Muscle layer of duodenum (tissue), 2 donors: ENCODE measurements around the gene BTBD9.

Experiments used
- H3K27ac ChIP-seq: one replicate; pipeline ENCODE4 v1.7.0; 2013; ENCODE audit warnings: mild to moderate bottlenecking, low read length
- H3K27me3 ChIP-seq: one replicate; pipeline ENCODE4 v1.7.0; 2013; ENCODE audit warnings: low read depth, mild to moderate bottlenecking, control low read depth, low read length
- H3K36me3 ChIP-seq, 2 donors: one replicate each; pipeline ENCODE4 v1.7.0; 2013; ENCODE audit warnings: low read length in 2 of 2, control low read depth in 1 of 2, mild to moderate bottlenecking in 1 of 2; ENCODE audit not compliant: insufficient read depth in 2 of 2, control insufficient read depth in 1 of 2
- H3K4me1 ChIP-seq, 2 donors: one replicate each; pipeline ENCODE4 v1.7.0; 2013; ENCODE audit warnings: low read length in 2 of 2, mild to moderate bottlenecking in 2 of 2, control low read depth in 1 of 2, moderate library complexity in 1 of 2; ENCODE audit not compliant: insufficient read depth in 2 of 2, control insufficient read depth in 1 of 2
- H3K4me3 ChIP-seq, 2 donors: one replicate each; pipeline ENCODE4 v1.7.0; 2013; ENCODE audit warnings: low read length in 2 of 2, low read depth in 1 of 2, mild to moderate bottlenecking in 1 of 2
- H3K9me3 ChIP-seq, 2 donors: one replicate each; pipeline ENCODE4 v1.7.0; 2013; ENCODE audit warnings: low read length in 2 of 2, control low read depth in 1 of 2, mild to moderate bottlenecking in 1 of 2; ENCODE audit not compliant: control insufficient read depth in 1 of 2
- donor health status: healthy.

The BTBD9 gene

DNA sequence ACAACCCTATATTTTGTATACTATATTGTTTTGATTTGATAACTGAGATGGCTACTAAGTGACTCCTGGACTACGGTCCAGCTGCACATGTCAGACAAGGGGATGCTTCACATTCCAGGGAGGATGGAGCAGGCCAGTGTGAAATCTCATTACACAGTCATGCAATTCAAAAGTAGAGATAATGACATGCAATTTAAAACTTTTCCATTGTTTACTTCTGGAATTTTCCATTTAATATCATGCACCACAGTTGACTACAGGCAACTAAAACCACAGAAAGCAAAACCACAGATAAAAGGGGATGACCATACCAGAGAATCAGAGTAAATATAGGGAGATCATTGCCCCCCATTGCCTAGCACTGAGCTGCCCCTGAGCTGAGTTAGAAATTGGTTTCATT, 366.4 kb downstream of the BTBD9 start:
- Histone ChIP-seq H3K36me3 (no peaks in the 10 kb centered on the region), H3K4me1 (peaks cover 0 to 16% of the 10 kb centered on the region in 2 donors), H3K4me3 (no peak overlapping the region), H3K27me3 (no peaks in the 10 kb centered on the region), H3K27ac (no peak overlapping the region), H3K9me3 (no peaks in the 10 kb centered on the region)

DNA sequence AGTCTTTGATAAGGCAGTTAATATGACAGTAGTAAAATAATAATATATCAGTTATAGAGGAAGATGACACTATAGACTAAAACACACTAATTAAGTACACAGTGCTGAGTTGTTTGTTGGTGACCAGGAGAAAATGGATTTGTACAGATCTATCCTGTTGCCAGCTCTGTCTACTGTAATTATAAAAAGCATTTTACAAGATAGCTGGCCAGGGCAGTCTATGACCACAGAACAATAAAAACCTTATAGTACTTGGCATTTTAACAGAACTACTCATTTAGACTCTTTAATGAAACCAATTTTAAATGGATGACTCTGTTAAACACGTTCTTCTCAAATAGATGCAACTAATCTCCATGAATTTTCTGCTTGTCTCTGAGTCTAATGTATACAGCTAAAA, 367.5 kb downstream of the BTBD9 start:
- Histone ChIP-seq H3K27ac (no peak overlapping the region), H3K4me1 (peaks cover 0 to 16% of the 10 kb centered on the region in 2 donors), H3K27me3 (no peaks in the 10 kb centered on the region), H3K4me3 (no peak overlapping the region), H3K36me3 (no peaks in the 10 kb centered on the region), H3K9me3 (no peaks in the 10 kb centered on the region)

DNA sequence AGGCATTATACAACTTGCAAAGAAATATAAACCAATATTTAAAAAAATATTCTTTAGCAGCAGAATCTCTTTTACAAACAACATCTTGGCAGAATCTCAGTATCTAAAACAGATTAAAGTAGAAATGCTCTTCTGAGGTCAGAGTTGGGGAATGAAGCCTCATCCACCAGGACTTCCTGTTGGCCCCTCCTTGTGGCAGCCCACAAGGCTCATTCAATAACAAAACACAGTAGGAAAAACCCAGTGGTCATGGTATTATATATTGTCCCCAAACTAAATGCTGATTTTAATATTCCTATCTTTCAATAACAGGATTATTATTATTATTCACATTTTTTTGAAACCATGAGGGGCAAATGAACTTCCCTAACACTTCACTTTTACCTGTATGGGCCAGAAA, 368.6 kb downstream of the BTBD9 start:
- Histone ChIP-seq H3K36me3 (no peaks in the 10 kb centered on the region), H3K27ac (no peak overlapping the region), H3K4me1 (peaks cover 0 to 16% of the 10 kb centered on the region in 2 donors), H3K9me3 (no peaks in the 10 kb centered on the region), H3K27me3 (no peaks in the 10 kb centered on the region), H3K4me3 (no peak overlapping the region)

DNA sequence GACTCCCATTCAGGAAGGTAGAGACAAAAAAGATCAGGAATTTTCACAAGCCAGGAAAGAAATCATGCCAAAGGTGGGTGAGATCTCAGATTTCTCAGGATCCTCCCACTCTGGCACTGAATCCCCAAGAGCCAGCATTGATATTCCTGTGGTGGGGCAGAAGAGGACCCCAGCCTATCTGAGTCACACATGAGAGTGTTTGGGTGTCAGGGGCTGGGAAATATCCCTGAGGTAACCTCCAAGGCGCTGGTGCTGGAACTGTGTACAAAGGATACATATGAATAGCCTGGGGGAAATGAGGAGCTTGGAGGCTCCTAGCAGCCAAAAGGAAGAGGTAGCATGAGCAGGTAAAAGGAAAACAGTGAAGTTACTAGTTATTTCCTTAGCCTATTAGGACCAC, 369.4 kb downstream of the BTBD9 start:
- H3K9me3 ChIP-seq = no peaks in the 10 kb centered on the region
- no peak overlapping the region for H3K27ac ChIP-seq

DNA sequence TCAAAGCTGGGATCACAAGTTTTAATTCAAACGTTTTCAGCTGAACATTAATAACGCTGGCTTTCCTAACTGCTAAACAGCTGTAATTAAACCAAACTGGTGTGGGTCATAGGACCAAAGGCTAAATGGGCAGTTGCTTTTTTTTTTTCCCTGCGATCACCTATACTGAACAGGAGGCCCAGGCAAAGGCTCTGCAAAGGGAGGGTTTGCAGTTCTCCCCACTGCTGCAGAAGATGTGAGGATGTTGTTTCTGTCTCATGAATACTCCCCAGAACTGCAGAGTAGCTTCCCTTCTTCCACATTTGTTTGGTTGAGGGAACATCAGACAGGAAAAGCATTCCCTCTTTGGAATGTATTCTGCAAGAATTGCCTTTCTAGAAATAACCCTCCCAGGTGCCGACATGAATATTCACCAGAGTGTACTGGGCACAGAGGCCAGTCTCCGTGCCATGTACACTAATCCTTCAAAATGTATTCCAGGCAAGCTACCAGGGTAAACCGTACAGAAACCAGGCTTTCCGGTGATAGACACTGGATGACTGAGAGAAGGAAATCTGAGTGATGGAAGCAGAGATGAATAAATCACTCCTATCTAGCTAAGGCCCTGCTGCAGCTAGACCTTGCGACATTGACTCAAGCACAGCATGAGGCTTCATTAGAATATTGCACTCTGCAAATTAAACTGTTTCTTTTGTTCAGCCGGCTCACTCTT, 370.1 kb downstream of the BTBD9 start:
- H3K27me3 ChIP-seq = no peaks in the 10 kb centered on the region
- peaks cover 0 to 16% of the 10 kb centered on the region in 2 donors for H3K4me1 ChIP-seq
- H3K9me3 ChIP-seq = no peaks in the 10 kb centered on the region
- no peak overlapping the region for H3K4me3 ChIP-seq
- no peak overlapping the region for H3K27ac ChIP-seq
- no peaks in the 10 kb centered on the region for H3K36me3 ChIP-seq

More for the DNA sequence above, 369.4 kb downstream of the BTBD9 start:
- H3K36me3 ChIP-seq = no peaks in the 10 kb centered on the region
- H3K27me3 ChIP-seq = no peaks in the 10 kb centered on the region
- no peak overlapping the region for H3K4me3 ChIP-seq
- peaks cover 0 to 16% of the 10 kb centered on the region in 2 donors for H3K4me1 ChIP-seq

DNA sequence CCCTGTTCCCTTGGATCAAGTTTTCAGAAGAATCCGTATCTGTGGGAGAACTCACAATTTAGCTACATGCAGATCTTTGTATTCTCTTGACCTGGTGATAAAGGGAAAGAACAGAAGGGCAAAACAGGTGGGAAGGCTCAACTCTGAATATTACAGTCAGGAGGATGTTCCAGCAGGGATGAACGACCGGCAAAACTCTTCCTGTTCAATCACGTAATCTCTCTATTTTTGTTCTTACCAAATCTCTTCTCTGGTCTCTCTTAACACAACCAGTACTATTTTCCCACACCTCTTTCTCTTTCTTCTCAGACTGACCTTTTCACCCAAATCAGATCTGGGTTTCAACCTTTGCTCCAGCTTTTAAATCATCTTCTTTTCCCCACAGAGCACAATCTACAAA, 371.4 kb downstream of the BTBD9 start:
- H3K9me3 ChIP-seq = no peaks in the 10 kb centered on the region
- H3K27me3 ChIP-seq = no peaks in the 10 kb centered on the region
- no peak overlapping the region for H3K4me3 ChIP-seq
- no peak overlapping the region for H3K27ac ChIP-seq
- peaks cover 0 to 16% of the 10 kb centered on the region in 2 donors for H3K4me1 ChIP-seq
- H3K36me3 ChIP-seq = no peaks in the 10 kb centered on the region

DNA sequence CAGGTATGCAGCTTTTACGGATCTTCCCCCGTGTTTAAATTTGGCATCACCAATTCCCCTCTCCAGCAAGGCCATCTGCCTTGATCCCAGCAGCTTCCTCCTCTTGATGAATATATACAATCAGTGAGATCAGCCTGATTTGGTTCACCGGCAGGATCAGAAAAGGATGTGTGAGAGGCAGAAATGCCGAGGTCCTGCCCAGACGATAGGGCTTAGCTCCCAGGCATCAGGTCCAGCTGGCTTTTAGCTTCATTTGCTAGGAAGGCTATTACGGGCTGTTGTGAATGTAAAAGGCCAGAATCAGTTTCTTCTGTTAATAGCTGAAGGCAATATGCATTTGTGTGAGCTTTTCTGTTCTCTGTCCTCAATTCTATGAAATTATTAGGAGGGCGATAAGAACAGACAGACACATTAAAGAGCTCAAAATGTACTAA, 372.8 kb downstream of the BTBD9 start:
- Histone ChIP-seq H3K9me3 (no peaks in the 10 kb centered on the region), H3K36me3 (peaks cover 0 to 3% of the 10 kb centered on the region in 2 donors), H3K27me3 (no peaks in the 10 kb centered on the region), H3K4me3 (no peak overlapping the region), H3K27ac (no peak overlapping the region), H3K4me1 (peaks cover 0 to 21% of the 10 kb centered on the region in 2 donors)

DNA sequence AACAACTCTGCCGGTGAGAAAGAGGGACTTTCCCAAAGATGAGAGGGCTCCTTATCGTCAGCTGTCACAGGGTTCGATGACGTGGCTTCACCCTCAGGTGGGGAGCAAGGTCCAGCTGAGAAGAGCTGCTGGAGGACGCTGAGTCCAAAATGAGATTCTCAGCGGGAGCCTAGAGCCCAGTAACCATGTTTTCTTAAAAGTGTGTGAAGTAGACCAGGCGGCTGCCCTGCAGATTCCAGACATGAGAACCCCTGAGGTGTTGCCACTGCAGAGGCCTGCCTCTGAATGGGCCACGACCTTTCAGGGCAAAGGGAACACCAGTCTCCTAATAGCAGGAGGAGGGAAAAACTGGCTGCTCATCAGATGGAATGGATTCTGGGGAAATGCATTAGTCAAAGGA, 375.1 kb downstream of the BTBD9 start:
- H3K36me3 ChIP-seq = peaks cover 0 to 3% of the 10 kb centered on the region in 2 donors
- H3K9me3 ChIP-seq = no peaks in the 10 kb centered on the region
- H3K27ac ChIP-seq = no peak overlapping the region

DNA sequence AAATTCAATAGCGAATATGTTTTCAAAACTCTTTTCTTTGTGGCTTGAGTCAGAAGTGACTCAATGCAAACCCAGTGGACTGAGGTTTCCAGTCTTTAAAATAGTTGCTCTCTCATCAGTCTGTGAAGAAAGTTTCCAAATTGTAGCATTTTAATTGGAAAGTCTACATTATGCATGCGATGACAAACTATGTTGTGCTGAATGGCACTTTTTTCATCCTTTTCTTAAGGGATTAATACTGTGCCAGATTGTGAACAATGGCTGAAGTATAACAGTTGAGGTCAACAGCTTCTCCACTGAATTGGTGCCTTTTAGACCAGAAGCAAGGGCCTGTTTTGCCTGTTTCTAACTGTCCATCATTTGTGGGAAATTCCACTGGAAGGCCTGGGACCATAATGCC, 377.1 kb downstream of the BTBD9 start:
- Histone ChIP-seq H3K36me3 (peaks cover 0 to 3% of the 10 kb centered on the region in 2 donors), H3K9me3 (no peaks in the 10 kb centered on the region), H3K27ac (peak overlapping the region; percentile 15)

More for the DNA sequence above, 375.1 kb downstream of the BTBD9 start:
- H3K4me3 ChIP-seq = no peak overlapping the region
- H3K4me1 ChIP-seq = peaks cover 0 to 18% of the 10 kb centered on the region in 2 donors
- H3K27me3 ChIP-seq = no peaks in the 10 kb centered on the region

DNA sequence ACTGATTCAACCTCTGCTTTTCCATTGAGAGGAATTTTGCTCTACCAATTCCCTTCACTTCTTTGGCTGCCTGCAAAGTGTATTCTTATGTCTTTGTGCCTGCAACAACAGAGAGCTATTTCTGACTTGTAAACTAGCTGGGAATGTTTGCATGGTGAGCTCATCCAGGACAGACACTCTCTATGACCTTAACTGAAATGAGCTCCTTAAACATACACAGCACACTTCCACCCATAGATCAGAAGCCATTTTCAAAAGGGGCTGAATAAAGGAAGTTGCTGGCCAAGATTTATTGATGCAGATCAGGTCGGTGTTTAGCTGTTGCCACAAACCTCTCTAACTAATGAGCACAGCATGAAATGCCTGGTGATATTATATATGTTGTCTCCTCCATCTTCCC, 377.7 kb downstream of the BTBD9 start:
- H3K4me3 ChIP-seq = no peak overlapping the region

More for the DNA sequence above, 377.1 kb downstream of the BTBD9 start:
- Histone ChIP-seq H3K27me3 (no peaks in the 10 kb centered on the region), H3K4me3 (no peak overlapping the region), H3K4me1 (peaks cover 0 to 13% of the 10 kb centered on the region in 2 donors)

DNA sequence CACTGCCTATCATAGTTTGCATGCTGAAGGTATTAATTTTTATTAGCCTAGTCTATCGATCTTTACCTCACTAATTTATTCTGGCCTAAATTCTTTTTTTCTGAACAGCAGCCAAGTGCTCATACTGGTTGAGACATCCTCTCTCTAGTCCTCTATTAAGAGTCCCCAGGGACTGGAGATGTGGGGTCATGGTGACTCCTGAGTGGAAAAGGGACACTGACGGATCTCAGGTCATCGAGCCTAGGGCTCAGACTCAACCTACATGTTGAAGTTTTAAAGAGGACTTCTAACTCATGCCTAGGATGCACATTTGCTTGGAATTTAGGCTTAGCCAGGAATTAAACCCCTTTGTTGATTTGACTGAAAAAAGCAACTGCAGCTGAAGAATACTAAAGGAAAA, 378.1 kb downstream of the BTBD9 start:
- H3K27me3 ChIP-seq = no peaks in the 10 kb centered on the region
- no peaks in the 10 kb centered on the region for H3K9me3 ChIP-seq
- H3K36me3 ChIP-seq = peaks cover 0 to 3% of the 10 kb centered on the region in 2 donors
- H3K27ac ChIP-seq = no peak overlapping the region
- peaks cover 0 to 13% of the 10 kb centered on the region in 2 donors for H3K4me1 ChIP-seq
- no peak overlapping the region for H3K4me3 ChIP-seq

More for the DNA sequence above, 377.7 kb downstream of the BTBD9 start:
- H3K36me3 ChIP-seq = peaks cover 0 to 3% of the 10 kb centered on the region in 2 donors
- peak overlapping the region; percentile 15 for H3K27ac ChIP-seq
- peaks cover 0 to 13% of the 10 kb centered on the region in 2 donors for H3K4me1 ChIP-seq
- H3K9me3 ChIP-seq = no peaks in the 10 kb centered on the region
- H3K27me3 ChIP-seq = no peaks in the 10 kb centered on the region

DNA sequence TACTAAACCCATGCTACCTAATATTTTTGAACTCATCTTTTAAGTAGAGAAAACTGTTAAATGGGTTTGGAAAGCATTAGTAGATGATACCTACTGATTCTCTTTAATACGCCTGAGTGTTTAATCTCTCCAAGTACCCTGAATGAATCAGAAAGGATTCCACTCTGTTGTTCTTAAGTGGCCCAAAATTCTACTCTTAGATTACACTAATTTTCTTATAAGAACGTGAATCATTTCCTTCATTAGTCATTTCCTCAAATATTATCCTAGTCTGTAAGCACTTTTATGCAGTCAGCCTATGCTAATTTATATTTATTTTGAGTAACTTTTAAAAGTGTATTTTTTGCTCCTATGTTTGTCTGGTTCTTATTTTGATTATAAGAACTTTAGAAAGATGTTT, 380.0 kb downstream of the BTBD9 start:
- H3K4me1 ChIP-seq = peaks cover 0 to 13% of the 10 kb centered on the region in 2 donors
- H3K9me3 ChIP-seq = no peaks in the 10 kb centered on the region
- H3K27ac ChIP-seq = no peak overlapping the region
- H3K4me3 ChIP-seq = no peak overlapping the region
- no peaks in the 10 kb centered on the region for H3K27me3 ChIP-seq
- peaks cover 0 to 8% of the 10 kb centered on the region in 2 donors for H3K36me3 ChIP-seq
